T-helper 2 cell treated with Interferon-gamma antibody and Interleukin-4, amounts not matched to agents 5 μg/mL and 100 μg/mL, for 36 hours (primary cell): Measurements from ENCODE around the gene NTSR1.

Experiments used
- DNase-seq: peaks from one replicate; pipeline ENCODE4 v3.0.0; 2021; ENCODE audit warnings: low spot score
- H3K27ac Mint-ChIP-seq: one replicate; pipeline ENCODE4 v1.8.0; 2021; ENCODE audit warnings: mild to moderate bottlenecking, mixed read lengths
- H3K27me3 Mint-ChIP-seq: one replicate; pipeline ENCODE4 v1.8.0; 2021; ENCODE audit warnings: low read depth, mixed read lengths
- H3K36me3 Mint-ChIP-seq: one replicate; pipeline ENCODE4 v1.8.0; 2021; ENCODE audit warnings: low read depth, mixed read lengths
- H3K4me1 Mint-ChIP-seq: one replicate; pipeline ENCODE4 v1.8.0; 2021; ENCODE audit warnings: low read depth, mixed read lengths
- H3K4me3 Mint-ChIP-seq: one replicate; pipeline ENCODE4 v1.8.0; 2022; ENCODE audit warnings: mild to moderate bottlenecking, moderate library complexity, mixed read lengths
- H3K9me3 Mint-ChIP-seq: one replicate; pipeline ENCODE4 v1.8.0; 2021; ENCODE audit warnings: mixed read lengths

NTSR1 gene

DNA sequence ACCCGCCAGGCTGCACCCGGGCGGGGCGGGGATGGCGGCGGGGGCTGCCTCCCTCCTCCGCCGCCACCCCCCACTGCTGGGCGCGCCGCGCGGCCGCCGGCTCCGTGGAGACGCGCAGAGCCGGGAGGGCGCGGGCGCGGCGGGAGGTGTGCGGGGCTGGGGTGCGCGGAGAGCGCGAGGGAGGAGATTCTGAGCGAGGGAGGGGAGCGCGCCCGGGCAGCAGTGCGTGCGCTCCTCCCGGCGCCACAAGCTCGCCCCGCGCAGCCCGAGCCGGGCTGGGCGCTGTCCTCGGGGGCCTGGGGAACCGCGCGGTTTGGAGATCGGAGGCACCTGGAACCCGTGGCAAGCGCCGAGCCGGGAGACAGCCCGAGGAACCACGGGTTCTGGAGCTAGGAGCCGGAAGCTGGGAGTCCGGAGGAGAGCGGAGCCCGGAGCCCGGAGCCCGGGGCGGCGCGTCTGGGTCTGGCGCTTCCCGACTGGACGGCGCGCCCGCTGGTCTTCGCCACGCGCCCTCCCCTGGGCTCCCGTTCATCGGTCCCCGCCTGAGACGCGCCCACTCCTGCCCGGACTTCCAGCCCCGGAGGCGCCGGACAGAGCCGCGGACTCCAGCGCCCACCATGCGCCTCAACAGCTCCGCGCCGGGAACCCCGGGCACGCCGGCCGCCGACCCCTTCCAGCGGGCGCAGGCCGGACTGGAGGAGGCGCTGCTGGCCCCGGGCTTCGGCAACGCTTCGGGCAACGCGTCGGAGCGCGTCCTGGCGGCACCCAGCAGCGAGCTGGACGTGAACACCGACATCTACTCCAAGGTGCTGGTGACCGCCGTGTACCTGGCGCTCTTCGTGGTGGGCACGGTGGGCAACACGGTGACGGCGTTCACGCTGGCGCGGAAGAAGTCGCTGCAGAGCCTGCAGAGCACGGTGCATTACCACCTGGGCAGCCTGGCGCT, at the start of gene NTSR1:
Gene NTSR1, plus strand, starts transcription at position 246 of the 946 bp plus-strand sequence. Its CDS starts 372 bp downstream, at position 618.
- Mint-ChIP-seq H3K9me3 (no peaks in the 10 kb centered on the region), H3K27me3 (peaks cover 57% of the 10 kb centered on the region), H3K36me3 (no peaks in the 10 kb centered on the region), H3K4me1 (peaks cover 6% of the 10 kb centered on the region), H3K27ac (no peak within 1 kb of the TSS), H3K4me3 (no peak within 1 kb of the TSS)
- no peak for DNase-seq

GRCh38 chr20:62659488-62660239, 49.0 kb upstream of the NTSR1 start:
- no peaks in the 10 kb centered on the region for H3K27me3 Mint-ChIP-seq

DNA sequence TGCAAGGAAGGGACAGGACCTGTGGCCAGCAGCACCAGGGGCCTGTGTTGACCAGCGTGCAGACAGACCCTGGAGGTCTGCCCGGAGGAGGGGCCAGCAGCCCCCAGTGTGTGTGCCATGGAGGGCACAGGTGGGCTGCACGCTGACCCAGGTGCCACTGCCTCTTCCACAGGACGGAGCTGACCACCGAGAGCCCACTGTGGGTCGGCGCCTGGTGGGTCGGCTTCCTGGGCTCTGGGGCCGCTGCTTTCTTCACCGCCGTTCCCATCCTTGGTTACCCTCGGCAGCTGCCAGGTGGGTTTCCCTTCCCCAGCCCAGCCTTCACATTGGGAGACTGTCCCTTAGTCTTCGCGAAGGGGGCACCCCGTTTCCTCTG, 48.4 kb upstream of the NTSR1 start:
- Mint-ChIP-seq H3K27ac (no peak overlapping the region), H3K36me3 (peaks cover 20% of the 10 kb centered on the region), H3K4me3 (no peak overlapping the region), H3K27me3 (no peaks in the 10 kb centered on the region), H3K9me3 (no peaks in the 10 kb centered on the region), H3K4me1 (no peaks in the 10 kb centered on the region)
- no peak for DNase-seq

More at GRCh38 chr20:62659488-62660239, 49.0 kb upstream of the NTSR1 start:
- H3K36me3 Mint-ChIP-seq = peaks cover 16% of the 10 kb centered on the region
- DNase-seq = no peak
- H3K9me3 Mint-ChIP-seq = no peaks in the 10 kb centered on the region
- no peaks in the 10 kb centered on the region for H3K4me1 Mint-ChIP-seq
- H3K27ac Mint-ChIP-seq = peak overlapping the region; percentile 45
- no peak overlapping the region for H3K4me3 Mint-ChIP-seq

DNA sequence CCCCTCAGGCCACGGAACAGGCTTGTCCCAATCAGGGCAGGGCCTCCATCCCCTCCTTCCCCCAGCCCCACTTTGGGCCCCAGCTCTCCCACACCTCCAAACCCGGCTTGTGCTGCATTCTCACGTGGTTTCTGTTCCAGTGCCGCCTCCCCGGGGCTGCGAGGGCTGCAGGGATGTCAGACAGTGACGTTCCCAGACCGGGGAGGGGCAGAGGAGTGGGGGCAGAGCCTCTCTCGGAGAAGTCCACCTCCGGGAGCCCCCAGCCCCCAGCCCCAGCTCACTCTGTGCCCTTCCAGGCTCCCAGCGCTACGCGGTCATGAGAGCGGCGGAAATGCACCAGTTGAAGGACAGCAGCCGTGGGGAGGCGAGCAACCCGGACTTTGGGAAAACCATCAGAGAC, 47.9 kb upstream of the NTSR1 start:
- no peak for DNase-seq
- Mint-ChIP-seq H3K27ac (no peak overlapping the region), H3K4me3 (no peak overlapping the region), H3K4me1 (no peaks in the 10 kb centered on the region), H3K36me3 (peaks cover 20% of the 10 kb centered on the region), H3K9me3 (no peaks in the 10 kb centered on the region), H3K27me3 (no peaks in the 10 kb centered on the region)

DNA sequence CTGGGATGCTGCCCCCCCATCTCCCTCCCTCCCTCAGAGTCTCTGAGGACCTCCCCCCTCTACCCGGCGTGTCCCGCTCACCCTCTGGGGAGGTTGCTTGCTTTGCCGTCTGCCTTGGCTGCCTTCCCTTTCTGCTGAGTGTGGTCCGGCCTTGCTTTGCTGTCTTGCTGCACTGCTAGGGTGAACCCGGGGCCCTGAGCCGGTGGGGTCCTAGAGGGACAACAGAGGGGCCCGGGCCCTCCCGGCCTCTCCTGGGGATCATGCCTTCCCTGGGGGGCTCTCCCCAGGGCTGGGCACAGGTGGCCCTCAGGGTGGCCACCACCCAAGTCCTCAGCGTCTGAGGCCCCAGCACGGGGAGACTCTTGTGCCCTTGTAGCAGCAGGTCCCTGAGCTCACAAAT, 47.0 kb upstream of the NTSR1 start:
- Mint-ChIP-seq H3K4me1 (no peaks in the 10 kb centered on the region), H3K9me3 (no peaks in the 10 kb centered on the region), H3K36me3 (peaks cover 20% of the 10 kb centered on the region), H3K27ac (no peak overlapping the region), H3K4me3 (no peak overlapping the region), H3K27me3 (no peaks in the 10 kb centered on the region)
- DNase-seq = no peak

GRCh38 chr20:62662422-62662821, 46.2 kb upstream of the NTSR1 start:
- H3K36me3 Mint-ChIP-seq = peaks cover 23% of the 10 kb centered on the region
- H3K4me1 Mint-ChIP-seq = no peaks in the 10 kb centered on the region
- no peak overlapping the region for H3K4me3 Mint-ChIP-seq
- DNase-seq = no peak
- H3K27me3 Mint-ChIP-seq = no peaks in the 10 kb centered on the region
- H3K9me3 Mint-ChIP-seq = no peaks in the 10 kb centered on the region
- H3K27ac Mint-ChIP-seq = no peak overlapping the region

GRCh38 chr20:62663145-62664018, 45.3 kb upstream of the NTSR1 start:
- H3K4me1 Mint-ChIP-seq = no peaks in the 10 kb centered on the region
- no peaks in the 10 kb centered on the region for H3K9me3 Mint-ChIP-seq
- no peak overlapping the region for H3K4me3 Mint-ChIP-seq
- DNase-seq = no peak
- H3K36me3 Mint-ChIP-seq = peaks cover 29% of the 10 kb centered on the region
- H3K27ac Mint-ChIP-seq = peak overlapping the region; percentile 8
- H3K27me3 Mint-ChIP-seq = no peaks in the 10 kb centered on the region

DNA sequence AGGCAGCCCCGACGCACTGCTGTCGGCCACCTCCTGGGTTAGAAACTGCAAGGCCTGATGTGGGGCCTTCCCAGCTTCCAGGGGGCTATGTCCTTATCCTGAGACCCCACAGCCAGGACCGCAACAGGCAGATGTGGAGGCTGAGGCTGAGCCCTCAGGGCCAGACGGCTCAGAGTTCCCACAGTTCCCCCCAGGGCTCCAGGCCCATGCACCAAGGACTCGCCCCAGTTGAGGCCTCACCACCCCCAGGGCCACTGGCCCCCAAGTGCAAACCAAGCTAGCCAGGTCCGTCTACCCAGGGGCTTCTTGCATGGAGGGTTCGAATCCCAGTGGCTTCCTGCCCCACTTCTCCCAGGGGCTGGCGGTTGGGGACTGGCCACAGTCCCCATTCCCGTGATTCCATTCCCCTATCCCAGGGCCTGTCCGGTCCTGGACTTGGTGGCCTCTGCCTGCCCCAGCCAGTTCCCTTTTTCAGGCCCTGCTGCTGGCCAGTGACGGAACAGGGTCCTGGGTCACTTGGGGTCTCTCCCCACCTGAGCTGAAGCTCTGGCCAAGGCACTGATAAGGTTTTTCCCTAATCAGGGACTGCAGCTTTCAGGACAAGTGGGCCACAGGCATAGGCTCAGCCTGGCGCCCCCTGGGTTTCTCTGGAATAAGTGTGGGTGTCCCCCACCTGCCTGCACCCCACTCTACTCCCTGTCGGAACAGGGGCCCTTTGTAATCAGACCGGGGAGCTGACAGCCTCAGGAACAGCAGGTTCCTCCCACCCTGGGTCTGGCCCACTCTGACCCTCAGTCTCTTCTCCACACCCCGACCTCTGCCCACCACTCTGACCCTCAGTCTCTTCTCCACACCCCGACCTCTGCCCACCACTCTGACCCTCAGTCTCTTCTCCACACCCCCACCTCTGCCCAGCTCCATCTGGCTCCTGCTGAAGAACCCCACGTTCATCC, 44.3 kb upstream of the NTSR1 start:
- Mint-ChIP-seq H3K9me3 (no peaks in the 10 kb centered on the region), H3K27me3 (no peaks in the 10 kb centered on the region), H3K27ac (peak overlapping the region; percentile 15), H3K36me3 (peaks cover 31% of the 10 kb centered on the region), H3K4me3 (no peak overlapping the region), H3K4me1 (no peaks in the 10 kb centered on the region)
- DNase-seq = no peak

DNA sequence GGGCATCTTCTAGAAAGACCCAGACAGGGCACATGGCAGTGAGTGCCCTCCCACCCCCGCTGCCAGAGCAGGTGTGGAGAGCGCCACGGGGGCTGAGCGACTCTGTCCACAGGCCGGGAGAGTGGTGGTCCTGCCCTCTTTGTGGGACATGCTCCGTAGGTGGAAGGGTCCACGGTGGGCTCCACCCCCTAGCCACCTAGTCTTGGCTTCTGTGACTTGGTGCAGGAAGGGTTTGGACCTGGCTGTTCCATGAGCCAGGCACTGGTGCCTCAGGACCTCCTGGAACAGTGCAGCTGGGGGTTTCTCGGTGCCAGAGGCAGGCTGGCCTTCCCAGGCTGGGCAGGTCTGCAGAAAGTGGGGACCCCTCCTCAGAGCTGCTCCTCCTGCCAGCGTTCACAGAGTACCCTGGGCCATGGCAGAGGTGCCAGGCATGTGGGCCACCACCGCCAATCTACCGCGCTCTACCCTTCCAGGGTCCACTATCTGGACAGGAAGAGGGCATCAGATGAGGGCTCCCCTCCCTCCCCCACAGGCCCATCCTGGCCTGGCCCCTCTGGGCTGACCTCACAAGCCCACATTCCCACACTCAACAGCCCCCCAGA, 43.4 kb upstream of the NTSR1 start:
- H3K27me3 Mint-ChIP-seq = no peaks in the 10 kb centered on the region
- peaks cover 34% of the 10 kb centered on the region for H3K36me3 Mint-ChIP-seq
- H3K4me1 Mint-ChIP-seq = no peaks in the 10 kb centered on the region
- DNase-seq = no peak
- no peak overlapping the region for H3K27ac Mint-ChIP-seq
- H3K4me3 Mint-ChIP-seq = no peak overlapping the region
- no peaks in the 10 kb centered on the region for H3K9me3 Mint-ChIP-seq

DNA sequence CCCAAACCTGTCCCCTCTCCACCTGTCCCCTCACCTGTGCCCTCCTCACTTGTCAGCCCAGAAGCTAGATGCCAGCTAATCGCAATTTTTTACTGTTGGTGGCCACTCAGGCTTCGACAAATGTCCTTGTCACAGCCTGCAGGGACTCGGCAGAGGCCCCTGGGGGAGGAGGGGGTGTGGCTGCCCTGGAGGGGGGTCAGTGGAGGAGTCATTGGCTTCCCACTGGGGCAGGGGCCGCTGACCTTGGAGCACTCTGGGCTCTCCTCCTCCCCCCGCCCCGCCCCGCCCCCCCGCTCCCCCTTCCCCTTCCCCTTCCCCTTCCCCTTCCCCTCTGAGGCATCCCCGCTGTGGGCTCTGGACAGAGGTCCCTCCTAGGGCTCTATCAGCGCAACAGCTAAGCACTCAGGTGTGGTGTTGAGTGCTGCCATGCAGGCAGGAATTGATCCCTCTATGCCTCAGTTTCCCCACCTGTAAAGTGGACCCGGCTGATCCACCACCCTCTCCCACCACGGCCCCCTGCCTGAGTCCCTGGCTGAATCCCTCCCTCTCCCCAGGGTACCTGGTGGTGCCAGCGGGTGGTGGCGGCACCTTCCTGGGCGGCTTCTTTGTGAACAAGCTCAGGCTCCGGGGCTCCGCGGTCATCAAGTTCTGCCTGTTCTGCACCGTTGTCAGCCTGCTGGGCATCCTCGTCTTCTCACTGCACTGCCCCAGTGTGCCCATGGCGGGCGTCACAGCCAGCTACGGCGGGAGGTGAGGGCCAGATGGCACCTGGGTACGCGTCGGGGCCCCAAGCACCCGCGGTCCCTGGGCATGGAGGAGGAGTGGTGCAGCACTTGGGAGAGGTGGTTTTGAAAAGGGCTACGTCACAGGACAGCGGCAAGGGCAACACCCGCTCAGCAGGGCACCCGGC, 42.6 kb upstream of the NTSR1 start:
- H3K4me1 Mint-ChIP-seq = no peaks in the 10 kb centered on the region
- no peak for DNase-seq
- no peak overlapping the region for H3K4me3 Mint-ChIP-seq
- H3K27ac Mint-ChIP-seq = no peak overlapping the region
- H3K9me3 Mint-ChIP-seq = no peaks in the 10 kb centered on the region
- H3K27me3 Mint-ChIP-seq = no peaks in the 10 kb centered on the region
- H3K36me3 Mint-ChIP-seq = peaks cover 31% of the 10 kb centered on the region

- Mint-ChIP-seq H3K27me3 (no peaks in the 10 kb centered on the region), H3K4me1 (no peaks in the 10 kb centered on the region), H3K9me3 (no peaks in the 10 kb centered on the region), H3K36me3 (peaks cover 38% of the 10 kb centered on the region), H3K27ac (peak overlapping the region; percentile 31), H3K4me3 (no peak overlapping the region)
- DNase-seq = no peak
Measured at GRCh38 chr20:62666736-62667529, 41.7 kb upstream of the NTSR1 start.
